PFSK-1 (cell line): ENCODE measurements around the gene NAALAD2.

Experiments
- FOXP2 ChIP-seq: optimal IDR thresholded peaks from 2 replicates; pipeline ENCODE3; 2011; ENCODE audit warnings: borderline replicate concordance, control low read depth, inconsistent platforms; ENCODE audit not compliant: insufficient read depth; ENCODE audit errors: extremely low read length, extremely low read depth
- POLR2AphosphoS5 ChIP-seq: IDR thresholded peaks from 2 replicates; pipeline ENCODE4 v1.6.1; 2012; ENCODE audit warnings: low read depth, mild to moderate bottlenecking, control low read depth, low read length, moderate library complexity
- REST ChIP-seq, 2 experiments: IDR thresholded peaks; 2 replicates each; pipeline versions ENCODE4 v1.6.1 to v1.8.0; 2011 to 2012; ENCODE audit warnings: low read depth in 2 of 2, low read length in 2 of 2, control low read depth in 1 of 2, inconsistent platforms in 1 of 2, mild to moderate bottlenecking in 1 of 2, moderate library complexity in 1 of 2; ENCODE audit not compliant: insufficient read depth in 1 of 2
- SIN3A ChIP-seq: IDR thresholded peaks from 2 replicates; pipeline ENCODE4 v1.6.1; 2012; ENCODE audit warnings: mild to moderate bottlenecking, low read length, moderate library complexity, borderline replicate concordance; ENCODE audit not compliant: insufficient read depth
- TAF1 ChIP-seq: IDR thresholded peaks from 2 replicates; pipeline ENCODE4 v1.6.1; 2012; ENCODE audit warnings: low read length, control low read depth, borderline replicate concordance; ENCODE audit not compliant: insufficient read depth

The NAALAD2 gene

GRCh38 chr11:90168571-90168970 is 34.1 kb downstream of the NAALAD2 start:
- TF ChIP-seq TAF1 (no peak), SIN3A (no peak)

GRCh38 chr11:90171359-90171758 is 36.9 kb downstream of the NAALAD2 start:
- TF ChIP-seq REST (IDR thresholded peaks at IDR 0.05; ENCODE audit: insufficient read depth in 1 of 2, low read depth in 2 of 2, low read length in 2 of 2) = no peak
- no peak for TF ChIP-seq SIN3A
- no peak for TF ChIP-seq TAF1
- no peak for TF ChIP-seq FOXP2
- no peak for TF ChIP-seq POLR2AphosphoS5

- TF ChIP-seq SIN3A = no peak
- TF ChIP-seq POLR2AphosphoS5 = no peak
- TF ChIP-seq REST (IDR thresholded peaks at IDR 0.05; ENCODE audit: insufficient read depth in 1 of 2, low read depth in 2 of 2, low read length in 2 of 2) = no peak
- no peak for TF ChIP-seq TAF1
- no peak for TF ChIP-seq FOXP2
Measured at GRCh38 chr11:90176069-90176468, 41.6 kb downstream of the NAALAD2 start.

GRCh38 chr11:90178751-90179150 is 44.3 kb downstream of the NAALAD2 start:
- no peak for TF ChIP-seq POLR2AphosphoS5
- no peak for TF ChIP-seq SIN3A
- no peak for TF ChIP-seq TAF1
- TF ChIP-seq FOXP2 = no peak
- no peak for TF ChIP-seq REST (IDR thresholded peaks at IDR 0.05; ENCODE audit: insufficient read depth in 1 of 2, low read depth in 2 of 2, low read length in 2 of 2)

DNA sequence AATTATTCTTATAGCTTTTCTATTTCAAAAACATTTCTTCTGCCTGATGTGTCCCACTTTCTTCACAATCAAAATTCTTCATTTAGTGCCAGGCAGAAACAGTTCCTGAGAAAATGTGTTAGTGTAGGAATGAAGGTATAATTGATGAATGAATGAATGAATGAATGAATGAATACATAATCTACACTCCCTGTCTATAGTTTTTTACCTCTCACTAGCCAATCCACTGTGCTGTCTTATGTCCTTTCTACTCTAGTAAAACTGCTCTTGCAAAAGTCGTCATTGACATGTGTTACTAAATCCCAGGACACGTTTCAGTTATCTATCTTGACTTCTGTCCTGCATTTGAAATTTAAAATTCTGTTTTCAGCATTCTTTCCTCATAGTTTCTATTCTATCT is 45.5 kb downstream of the NAALAD2 start:
- no peak for TF ChIP-seq FOXP2
- no peak for TF ChIP-seq TAF1
- no peak for TF ChIP-seq POLR2AphosphoS5
- TF ChIP-seq SIN3A = no peak
- TF ChIP-seq REST (IDR thresholded peaks at IDR 0.05; ENCODE audit: insufficient read depth in 1 of 2, low read depth in 2 of 2, low read length in 2 of 2) = no peak
